Stimulated activated CD8-positive, alpha-beta memory T cell treated with anti-CD3 and anti-CD28 coated beads, Interleukin-15, amount 100 ng/mL, for 4 hours (primary cell): ENCODE measurements around the gene SYN1.
"Not testable (repeated sequence)": the region's sequence is repeated elsewhere in the genome, so short reads cannot be mapped to it uniquely, and the experiment has no call there.

Experiments used
- DNase-seq, 2 donors: peaks; one replicate each; pipeline ENCODE4 v3.0.0-alpha.2; 2020; ENCODE audit warnings: low read depth in 2 of 2

SYN1 gene

GRCh38 chrX:47619486-47620302, at the start of gene SYN1:
Gene SYN1, minus strand, starts transcription at chrX:47619857. Its CDS starts 129 bp downstream, at chrX:47619728.
- DNase-seq = peak; percentile 59 to 61

DNA sequence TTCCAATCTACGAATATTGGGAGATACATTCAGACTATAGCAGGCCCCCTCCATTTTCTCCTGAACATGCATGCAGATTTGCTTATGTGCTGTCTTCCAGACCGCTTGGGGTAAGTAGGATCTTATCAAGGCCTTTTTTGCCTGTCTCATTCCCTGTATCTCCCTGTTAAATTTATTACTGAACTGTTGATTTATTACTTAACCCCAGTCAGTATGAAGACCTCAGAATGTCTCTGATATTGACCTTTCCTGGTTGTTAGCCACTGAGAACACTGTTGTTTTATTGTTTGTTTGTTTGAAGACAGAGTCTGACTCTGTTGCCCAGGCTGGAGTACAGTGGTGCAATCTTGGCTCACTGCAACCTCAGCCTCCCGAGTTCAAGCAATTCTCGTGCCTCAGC, 46.1 kb upstream of the SYN1 start:
- DNase-seq = not testable (repeated sequence)

DNA sequence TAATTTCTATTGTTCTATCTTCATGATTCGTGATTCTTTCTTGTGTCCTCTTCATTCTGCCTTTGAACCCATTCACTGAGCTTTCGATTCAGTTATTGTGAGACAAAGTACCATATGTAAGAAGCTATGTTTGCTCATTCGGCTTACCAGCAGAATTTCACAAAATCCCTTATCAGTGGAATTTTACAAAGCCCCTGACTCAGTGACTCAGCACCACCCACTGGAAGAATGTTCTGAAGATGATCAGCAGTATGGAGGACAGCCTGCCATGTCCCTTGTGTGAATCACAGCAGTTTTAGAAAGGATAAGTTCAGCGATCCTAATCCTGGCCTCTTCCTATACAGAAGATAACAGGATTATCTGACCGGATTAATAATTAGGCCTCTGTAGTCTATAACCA, 45.1 kb upstream of the SYN1 start:
- DNase-seq = no peak

- DNase-seq = no peak
Measured at GRCh38 chrX:47662144-47662657, 42.5 kb upstream of the SYN1 start.

- no peak for DNase-seq
Measured at GRCh38 chrX:47661539-47661938, 41.9 kb upstream of the SYN1 start.

- no peak for DNase-seq
Measured at GRCh38 chrX:47659421-47659726, 39.7 kb upstream of the SYN1 start.

DNA sequence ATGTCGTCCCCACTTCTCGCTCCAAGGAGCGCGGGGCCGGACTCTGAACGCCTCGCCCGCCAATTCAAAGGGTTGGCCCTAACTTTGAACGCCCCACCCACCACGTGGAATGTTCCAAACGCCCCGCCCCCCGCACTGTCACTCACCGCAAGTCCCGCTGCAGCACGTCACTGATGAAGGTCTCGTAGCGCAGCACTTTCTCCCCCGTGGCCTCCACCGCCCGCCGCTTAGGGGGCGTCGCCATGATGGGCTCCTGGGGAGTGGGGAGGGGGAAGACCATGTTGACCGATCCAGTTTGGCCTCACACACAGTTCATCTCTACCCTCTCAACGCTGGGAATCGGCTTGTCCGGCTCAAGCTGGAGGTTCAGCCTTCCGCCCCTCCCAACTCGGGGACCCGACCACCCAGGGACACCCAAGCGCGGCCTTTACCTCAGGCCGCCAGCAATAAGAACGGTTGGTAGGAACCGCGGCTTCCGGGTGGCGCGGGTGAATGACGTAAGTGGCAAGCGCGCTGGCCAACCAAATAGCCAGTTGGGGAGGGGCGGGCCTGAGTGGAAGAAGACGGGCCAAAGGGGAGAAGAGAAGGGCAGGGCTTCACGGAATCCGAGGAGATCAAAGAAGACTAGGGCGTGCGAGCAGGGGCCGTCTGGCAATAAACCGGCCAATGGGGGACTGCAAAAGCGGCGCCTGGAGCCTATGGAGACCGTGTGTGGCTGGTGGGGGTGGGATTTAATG, 39.2 kb upstream of the SYN1 start, which contains the start of gene UXT:
TSS of gene UXT (minus strand) at position 497 of the 737 bp plus-strand sequence. CDS start at position 244, 253 bp downstream.
- DNase-seq = peak; percentile 77 to 87

DNA sequence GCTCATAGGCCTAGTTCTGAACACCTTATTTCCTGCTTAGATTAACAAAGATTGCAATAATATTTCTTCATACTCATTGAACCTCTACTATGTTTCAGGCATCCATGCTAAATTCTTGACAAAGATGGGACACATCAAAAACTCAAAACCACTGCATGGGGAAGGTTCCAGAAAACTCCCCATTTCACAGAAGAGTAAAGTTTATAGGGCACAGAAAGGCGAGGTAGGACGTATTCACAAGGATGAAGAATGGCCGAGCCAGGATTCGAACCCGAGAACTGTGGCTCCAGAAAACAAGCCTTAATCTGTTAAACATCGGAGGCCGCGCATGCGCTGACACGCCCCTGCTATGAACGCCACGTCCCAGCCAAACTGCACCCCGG, 38.6 kb upstream of the SYN1 start:
- no peak for DNase-seq

DNA sequence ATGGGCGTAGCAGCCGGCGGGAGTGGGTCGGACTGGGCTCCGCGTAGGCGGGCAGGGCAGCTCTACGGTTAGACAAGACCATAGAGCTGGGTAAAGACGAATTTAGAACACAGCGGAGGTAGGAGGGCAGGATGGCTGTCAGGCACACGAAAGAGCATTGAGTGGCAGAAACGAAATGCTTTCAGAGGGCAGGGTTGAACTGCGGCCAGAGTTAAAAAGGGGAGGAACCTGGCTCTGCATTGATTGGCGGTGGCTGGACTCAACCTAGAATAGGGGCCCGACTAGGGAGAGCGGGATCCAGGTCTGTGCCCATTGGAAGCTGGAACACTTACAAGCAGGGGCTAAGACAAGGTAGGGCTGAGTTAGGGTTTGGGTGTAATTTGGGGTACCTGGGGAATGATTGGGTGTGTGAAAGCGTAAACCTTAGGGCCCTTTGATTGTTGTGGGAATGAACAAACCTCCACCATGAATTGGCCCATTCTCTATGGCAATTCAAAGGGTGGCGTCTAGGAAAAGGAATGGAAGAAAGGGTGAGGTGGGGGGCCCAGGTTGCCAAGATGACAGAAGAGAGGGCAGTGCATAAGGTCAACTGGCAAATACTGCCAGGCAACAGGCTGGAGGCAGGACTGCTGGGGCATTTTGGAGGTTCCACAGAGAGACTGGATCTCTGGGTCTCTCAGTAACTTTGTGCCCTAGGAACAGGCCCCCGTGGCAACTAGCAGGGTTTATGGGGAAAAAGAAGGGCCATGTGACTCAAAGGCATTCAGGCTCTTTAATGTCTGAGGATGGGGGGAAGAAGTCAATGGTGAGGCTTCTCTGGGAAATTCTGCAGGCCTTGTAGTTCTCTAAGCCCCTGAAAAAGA, 31.6 kb upstream of the SYN1 start:
- no peak for DNase-seq

DNA sequence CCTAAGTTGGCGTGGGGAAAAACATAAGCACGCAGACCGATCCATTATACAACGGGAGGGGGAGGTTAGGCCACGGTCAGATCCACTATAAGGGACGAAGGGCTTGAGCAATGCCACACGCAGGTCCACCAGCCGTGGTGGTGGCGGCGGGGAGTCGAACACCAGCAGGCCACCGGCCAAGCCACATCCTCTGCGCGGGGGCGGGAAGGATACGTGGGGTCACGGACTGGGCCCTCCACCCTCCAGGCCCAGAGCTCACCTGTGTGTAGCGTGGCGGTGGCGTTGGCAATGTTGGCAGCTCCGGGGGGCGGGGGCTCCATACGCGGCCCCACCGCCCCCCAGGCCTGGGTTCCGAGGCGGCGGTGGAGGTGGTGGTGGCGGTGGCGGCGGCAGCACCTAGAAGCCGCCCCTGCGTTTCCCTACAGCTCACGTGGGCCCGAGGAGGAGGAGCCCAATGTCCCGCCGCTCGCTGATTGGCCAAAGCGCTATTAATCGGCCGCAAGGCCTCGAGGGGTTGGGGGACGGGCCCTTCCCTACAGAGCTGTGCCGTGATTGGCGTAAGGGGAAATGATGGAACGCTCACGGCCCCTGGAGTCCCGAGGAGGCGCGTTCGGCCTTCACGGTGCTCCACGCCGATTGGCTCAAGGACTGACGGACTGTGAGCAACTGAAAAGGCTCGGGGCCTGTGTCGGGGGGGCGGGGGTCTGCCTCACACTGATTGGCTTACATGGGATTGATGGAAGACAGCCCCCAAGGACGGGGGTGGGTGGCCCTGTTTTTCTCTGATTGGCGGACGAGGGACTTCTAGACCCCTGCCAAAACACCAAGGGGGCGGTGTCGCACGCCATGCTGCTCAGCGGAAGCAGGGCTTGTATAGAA, 30.7 kb upstream of the SYN1 start, which contains the start of gene ELK1:
TSS of gene ELK1 (minus strand) at position 400 of the 879 bp plus-strand sequence. CDS start 9,122 bp downstream, outside the sequence.
- peak; percentile 70 to 81 for DNase-seq

DNA sequence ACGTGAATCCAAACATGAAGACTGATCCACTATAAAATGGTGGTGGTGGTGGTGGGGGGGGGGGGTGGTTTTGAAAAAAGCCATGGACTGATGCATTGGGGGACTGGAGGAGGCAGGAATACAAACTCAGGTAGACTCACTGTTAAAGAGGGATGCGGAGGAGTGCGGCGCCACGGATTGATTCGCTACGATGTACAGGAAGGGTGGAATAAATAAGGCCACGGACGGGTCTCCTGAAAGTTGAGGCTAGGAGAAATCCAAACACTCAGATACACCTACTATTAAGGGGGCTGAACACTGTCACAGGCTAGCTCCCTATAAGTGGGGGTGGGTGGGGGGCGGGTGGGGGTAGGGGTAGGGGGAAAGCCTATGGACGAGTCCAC, 30.1 kb upstream of the SYN1 start:
- no peak for DNase-seq

DNA sequence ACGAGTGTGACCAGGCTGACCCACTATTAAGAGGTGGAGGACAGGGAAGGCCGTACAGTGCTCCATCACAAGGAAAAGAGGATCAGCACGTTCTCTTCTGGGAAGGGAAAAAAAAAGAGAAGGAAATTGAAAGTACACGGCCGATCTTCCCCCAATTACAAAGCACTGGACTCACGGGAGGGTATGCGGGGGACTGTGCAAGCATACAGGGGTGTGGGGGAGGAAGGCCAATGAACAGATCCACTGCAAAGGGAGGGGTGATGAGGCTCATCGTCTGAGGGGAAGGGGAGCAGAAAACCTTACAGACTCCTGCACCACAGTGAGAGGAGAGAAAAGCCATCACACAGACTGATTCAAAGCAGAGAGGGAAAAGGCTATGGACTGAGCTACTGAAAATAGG, 29.6 kb upstream of the SYN1 start:
- DNase-seq = no peak

DNA sequence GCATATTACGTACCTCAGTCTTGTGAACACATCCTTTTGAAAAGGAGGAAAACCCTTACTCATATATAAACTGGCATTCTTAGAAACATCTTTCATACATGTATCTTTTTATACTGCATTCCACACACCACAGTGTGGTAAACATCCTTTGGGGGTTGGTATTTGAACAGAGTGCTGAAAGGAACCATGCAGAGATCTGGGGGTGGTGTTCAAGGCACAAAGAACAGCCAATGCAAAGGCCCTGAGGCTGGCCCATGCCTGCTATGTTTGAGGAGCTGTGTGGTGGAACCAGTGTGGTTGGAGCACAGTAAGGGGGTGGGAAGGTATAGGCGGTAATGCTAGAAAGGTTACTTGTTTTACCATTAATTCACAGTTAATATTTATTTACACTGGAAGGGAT, 28.7 kb upstream of the SYN1 start:
- no peak for DNase-seq

DNA sequence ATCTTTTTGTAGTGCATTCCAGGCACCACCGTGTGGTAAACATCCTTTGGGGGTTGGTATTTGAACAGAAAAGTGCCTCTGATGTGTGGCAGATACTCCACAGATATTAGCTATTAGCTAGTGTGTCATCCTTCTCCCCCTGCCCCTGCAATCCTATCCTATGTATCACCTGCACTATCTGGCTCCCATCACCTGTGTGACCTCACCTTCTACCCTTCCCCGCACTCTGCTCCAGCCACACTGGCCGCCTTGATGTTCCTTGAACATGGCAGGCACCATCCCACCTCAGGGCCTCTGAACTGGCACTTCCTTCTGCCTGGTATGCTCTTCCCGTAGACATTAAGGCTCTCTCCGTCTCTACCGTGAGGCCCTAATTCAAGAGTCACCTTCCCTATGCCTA, 27.0 kb upstream of the SYN1 start:
- no peak for DNase-seq

DNA sequence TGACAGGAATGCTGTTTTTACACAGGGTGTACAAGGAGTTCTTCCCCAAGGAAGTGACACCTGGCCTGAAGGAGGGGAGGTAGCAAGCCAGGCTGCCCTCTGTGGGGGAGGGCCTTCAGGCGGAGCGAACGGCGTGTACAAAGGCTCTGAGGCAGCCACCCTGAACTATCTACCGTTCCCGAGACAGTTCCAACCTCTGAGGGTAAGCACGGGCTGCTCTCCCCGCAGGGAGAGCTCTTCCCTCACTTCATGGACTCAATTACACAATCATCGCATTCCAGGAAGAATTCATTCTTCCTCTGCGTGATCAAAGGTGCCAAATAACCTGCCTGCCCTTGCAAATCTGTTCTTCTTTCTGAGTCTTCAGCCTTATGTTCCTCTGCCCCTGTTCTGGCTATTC, 25.9 kb upstream of the SYN1 start:
- DNase-seq = no peak

DNA sequence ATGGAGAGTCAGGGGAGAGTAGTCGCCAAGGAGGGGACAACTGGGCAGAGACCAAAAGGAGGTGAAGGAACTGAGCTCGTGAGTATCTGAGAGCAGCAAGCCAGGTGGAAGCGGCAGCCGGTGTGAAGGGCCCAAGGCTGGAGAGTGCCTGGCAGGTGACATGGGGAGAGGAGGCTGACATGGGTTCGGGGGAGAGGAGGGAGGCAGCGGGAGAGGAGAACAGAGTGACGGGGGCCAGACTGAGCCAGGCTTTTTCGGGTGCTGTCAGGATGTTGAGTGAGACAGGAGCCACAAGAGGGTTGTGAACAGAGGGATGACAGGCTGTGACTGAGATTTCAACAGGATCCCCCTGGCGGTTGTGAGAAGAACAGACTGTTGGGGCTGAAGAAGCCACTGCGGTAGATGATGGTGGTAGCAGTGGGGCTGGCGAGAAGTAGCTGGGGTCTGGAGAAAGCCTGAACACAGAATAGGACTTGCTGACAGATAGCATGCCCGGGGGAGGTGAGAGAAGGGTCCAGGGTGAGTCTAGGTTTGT, 25.0 kb upstream of the SYN1 start:
- no peak for DNase-seq

DNA sequence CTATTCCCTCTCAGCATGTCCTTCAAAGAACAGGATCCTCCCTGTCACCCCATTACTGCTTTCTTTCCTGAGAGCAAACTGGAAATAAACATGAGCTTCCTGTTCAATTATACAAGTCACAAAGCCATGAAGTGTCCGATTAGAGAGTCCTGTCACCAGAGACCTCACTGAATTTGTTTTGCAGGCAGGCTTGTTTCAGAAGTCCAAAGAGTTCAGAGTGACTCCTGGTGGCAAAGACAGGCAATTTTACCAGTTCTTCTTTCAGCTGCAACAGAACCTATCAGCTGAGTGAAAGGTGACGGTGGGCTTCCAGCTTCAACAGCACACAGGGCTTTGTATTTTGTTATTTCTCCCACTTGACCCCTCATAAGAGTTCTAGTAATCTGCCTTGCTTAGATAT, 24.3 kb upstream of the SYN1 start:
- no peak for DNase-seq

GRCh38 chrX:47638816-47639215, 19.2 kb upstream of the SYN1 start:
- DNase-seq = no peak

- DNase-seq = no peak
Measured at GRCh38 chrX:47637546-47638195, 18.0 kb upstream of the SYN1 start.

- no peak for DNase-seq
Measured at GRCh38 chrX:47634871-47635575, 15.4 kb upstream of the SYN1 start.
